HCT116 (cell line): ENCODE measurements around the gene IL11RA.

Experiments
- ATF3 ChIP-seq: IDR thresholded peaks from 2 replicates; pipeline ENCODE4 v1.6.1; 2012
- CTCF ChIP-seq, 3 experiments: fragments of 200-600 bp in 1 of 3; sonication (generic) in 1 of 3; IDR thresholded peaks in 2 of 3; conservative IDR thresholded peaks in 1 of 3; 2 replicates each; pipeline ENCODE4 v1.5.1; 2012 to 2017; ENCODE audit warnings: low read depth in 2 of 3, low read length in 2 of 3, antibody characterized with exemption in 1 of 3, borderline replicate concordance in 1 of 3, control low read depth in 1 of 3, mild to moderate bottlenecking in 1 of 3, mixed read lengths in 1 of 3, mixed run types in 1 of 3, moderate library complexity in 1 of 3; ENCODE audit not compliant: insufficient read depth in 1 of 3
- EZH2 ChIP-seq: fragments of 200-600 bp; sonication (generic); IDR thresholded peaks from 2 replicates; pipeline ENCODE4 v1.6.1; 2017; ENCODE audit warnings: antibody characterized with exemption, mixed run types
- POLR2AphosphoS5 ChIP-seq: IDR thresholded peaks from 2 replicates; pipeline ENCODE4 v1.6.1; 2011; ENCODE audit warnings: mild to moderate bottlenecking, low read depth, low read length, moderate library complexity
- REST ChIP-seq: IDR thresholded peaks from 2 replicates; pipeline ENCODE4 v1.6.1; 2012; ENCODE audit warnings: low read depth
- YY1 ChIP-seq: IDR thresholded peaks from 2 replicates; pipeline ENCODE4 v1.6.1; 2011; ENCODE audit warnings: low read length, low read depth, moderate library complexity, mild to moderate bottlenecking; ENCODE audit not compliant: insufficient replicate concordance; ENCODE audit errors: extremely low read depth
- ZBTB33 ChIP-seq: IDR thresholded peaks from 2 replicates; pipeline ENCODE4 v1.6.1; 2011; ENCODE audit warnings: mild to moderate bottlenecking, low read length, moderate library complexity; ENCODE audit not compliant: insufficient replicate concordance; ENCODE audit errors: extremely low read depth
- ZNF274 ChIP-seq: fragments of 200-500 bp; sonication (Bioruptor generic); IDR thresholded peaks from 2 replicates; pipeline ENCODE4 v1.6.1; 2014; ENCODE audit warnings: mild to moderate bottlenecking, low read depth, low read length, inconsistent platforms

GRCh38 chr9:34603610-34604231 lies 48.3 kb upstream of the IL11RA start:
- TF ChIP-seq CTCF (IDR thresholded peaks at IDR 0.05 in 2 of 3, conservative IDR thresholded peaks at IDR 0.05 in 1 of 3; ENCODE audit: borderline replicate concordance in 1 of 3, insufficient read depth in 1 of 3, low read depth in 2 of 3, low read length in 2 of 3): peak; percentile 84 to 99 (median 91); a peak in 5 of 6 replicates
- no peak for TF ChIP-seq POLR2AphosphoS5
- TF ChIP-seq REST: no peak
- TF ChIP-seq EZH2: no peak
- no peak for TF ChIP-seq ZNF274
- TF ChIP-seq ATF3: no peak
- no peak for TF ChIP-seq YY1
- no peak for TF ChIP-seq ZBTB33
